GDM1 (cell line): ENCODE results near the gene MUC4.

Experiments used
- DNase-seq: peaks from one replicate; lab custom pipeline; 2025; lab: John Stamatoyannopoulos, UW

MUC4 gene

DNA sequence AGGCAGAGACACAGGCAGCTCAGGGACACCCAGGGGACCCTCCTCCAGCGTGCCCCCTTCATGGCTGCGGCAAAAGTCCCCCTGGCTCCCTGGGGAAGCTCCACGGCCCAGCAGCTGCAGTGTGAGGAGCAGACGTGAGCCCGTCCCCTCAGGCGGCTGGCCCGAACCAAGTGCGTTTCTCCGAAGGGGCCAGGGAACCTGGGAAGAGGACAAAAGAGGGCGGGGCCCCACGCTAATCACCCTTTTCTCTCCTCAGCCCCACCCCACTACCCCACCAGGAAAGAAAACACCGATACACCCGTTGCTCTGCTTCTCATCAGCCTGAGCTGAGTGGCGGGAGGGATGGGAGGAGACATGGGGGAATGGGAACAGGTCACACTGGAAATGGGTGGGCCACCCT is at the start of gene MUC4:
MUC4 (minus strand) TSS at position 174 of the 400 bp plus-strand sequence; CDS start at position 62, 112 bp downstream.
- no peak for DNase-seq

GRCh38 chr3:195860456-195860855 is 48.7 kb upstream of the MUC4 start:
- no peak for DNase-seq

- DNase-seq = no peak
Observed at GRCh38 chr3:195859846-195860411, 48.2 kb upstream of the MUC4 start.

DNA sequence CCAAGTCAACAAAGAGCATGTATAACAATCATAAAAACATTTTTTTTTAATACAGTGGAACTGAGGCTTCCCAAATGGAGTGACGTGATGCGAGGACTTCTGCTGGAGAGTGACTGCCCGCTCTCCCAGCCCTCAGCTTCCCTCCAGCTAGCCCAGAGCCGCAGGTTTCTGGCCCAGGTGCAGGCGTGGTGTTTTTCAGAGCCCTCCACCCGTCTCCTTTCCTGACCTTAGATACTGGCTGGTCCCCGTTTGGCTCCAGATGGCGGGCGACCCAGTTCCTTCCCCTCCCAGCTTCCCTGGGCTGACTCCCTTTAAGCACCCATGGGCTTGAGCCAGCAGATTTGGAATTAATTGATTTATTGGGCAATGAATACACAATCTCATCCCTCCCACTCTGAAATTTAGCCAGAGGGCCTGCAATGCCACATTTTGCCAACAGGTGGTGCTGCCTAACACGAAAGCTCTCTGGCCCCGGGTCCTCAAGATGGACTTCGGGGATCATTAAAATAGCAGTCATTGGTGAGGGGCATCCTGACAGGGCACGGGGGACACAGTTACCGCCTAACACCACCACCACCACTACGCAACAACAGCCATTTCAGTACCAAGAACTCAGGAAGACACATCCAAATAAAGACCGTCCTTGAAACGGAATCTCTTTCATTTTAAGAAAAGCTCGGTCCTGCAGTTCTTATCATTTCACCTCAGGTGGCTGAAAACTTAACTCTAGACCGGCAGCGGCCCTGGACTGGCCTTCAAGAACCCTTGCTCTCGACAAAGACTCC is 47.5 kb upstream of the MUC4 start:
- peak; percentile 19 for DNase-seq

GRCh38 chr3:195856410-195857084 is 44.8 kb upstream of the MUC4 start:
- peak; percentile 76 for DNase-seq

GRCh38 chr3:195855471-195856409 is 44.0 kb upstream of the MUC4 start:
- no peak for DNase-seq

DNA sequence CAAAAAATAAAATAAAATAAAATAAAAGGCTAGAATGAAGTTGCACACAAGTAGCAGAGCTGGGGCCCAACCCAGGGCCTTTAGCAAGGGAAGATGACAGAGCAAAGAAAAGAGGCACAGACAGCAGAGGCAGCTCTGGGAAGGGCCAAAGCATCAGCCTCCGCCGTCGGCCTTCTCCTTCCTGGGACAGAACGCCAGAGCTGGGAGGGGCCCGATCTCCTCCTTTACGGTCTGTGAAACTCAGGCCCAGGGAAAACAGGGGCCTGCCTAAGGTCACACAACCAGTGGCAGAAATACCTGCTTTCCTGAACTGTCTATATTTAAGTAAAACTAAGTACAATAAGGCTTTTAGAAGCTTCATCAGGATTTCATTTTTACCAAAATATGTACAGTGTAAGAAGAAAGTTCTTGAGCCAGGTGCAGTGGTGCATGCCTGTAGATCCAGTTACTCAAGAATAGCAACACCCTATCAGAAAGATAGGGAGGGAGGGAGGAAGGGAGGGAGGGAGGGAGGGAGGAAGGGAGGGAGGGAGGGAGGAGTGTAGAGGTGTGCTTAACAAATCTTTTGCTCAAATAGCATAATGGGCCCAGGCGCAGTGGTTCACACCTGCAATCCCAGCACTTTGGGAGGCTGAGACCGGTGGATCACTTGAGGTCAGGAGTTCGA is 43.0 kb upstream of the MUC4 start:
- no peak for DNase-seq

GRCh38 chr3:195853996-195854395 is 42.3 kb upstream of the MUC4 start:
- DNase-seq = no peak

GRCh38 chr3:195853036-195853435 is 41.3 kb upstream of the MUC4 start:
- no peak for DNase-seq

DNA sequence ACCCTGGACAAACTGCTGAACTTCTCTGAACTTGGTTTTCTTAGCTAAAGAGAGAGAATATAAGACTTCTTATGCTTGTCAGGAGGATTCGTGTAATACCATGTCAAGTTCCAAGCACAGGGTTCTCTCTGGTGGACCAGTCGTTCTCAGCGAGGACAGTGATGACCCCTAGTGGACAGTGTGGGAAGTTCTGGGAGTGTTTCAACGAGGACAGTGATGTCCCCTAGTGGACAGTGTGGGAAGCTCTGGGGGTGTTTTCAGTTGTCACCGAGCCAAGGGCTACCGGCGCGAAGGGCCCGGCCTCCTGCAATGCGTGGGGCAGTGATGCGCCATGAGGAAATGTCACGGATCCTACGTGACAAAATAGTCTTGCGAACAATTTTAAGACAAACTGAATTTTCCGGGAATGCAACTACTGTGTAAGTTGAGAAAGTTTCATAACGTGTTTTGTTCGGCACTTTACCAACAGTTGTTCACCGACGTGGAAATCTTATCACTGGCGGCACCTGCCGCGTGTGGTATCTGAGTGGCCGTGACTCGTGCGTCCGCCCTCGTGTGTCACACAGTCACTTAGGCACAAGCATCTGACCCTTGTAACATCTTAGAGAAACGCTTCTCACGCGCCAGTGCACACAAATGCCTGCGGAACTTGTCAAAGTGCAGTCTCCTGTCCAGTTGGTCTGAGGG is 39.3 kb upstream of the MUC4 start:
- peak; percentile 80 for DNase-seq

GRCh38 chr3:195849322-195850074 is 37.8 kb upstream of the MUC4 start:
- DNase-seq = no peak

DNA sequence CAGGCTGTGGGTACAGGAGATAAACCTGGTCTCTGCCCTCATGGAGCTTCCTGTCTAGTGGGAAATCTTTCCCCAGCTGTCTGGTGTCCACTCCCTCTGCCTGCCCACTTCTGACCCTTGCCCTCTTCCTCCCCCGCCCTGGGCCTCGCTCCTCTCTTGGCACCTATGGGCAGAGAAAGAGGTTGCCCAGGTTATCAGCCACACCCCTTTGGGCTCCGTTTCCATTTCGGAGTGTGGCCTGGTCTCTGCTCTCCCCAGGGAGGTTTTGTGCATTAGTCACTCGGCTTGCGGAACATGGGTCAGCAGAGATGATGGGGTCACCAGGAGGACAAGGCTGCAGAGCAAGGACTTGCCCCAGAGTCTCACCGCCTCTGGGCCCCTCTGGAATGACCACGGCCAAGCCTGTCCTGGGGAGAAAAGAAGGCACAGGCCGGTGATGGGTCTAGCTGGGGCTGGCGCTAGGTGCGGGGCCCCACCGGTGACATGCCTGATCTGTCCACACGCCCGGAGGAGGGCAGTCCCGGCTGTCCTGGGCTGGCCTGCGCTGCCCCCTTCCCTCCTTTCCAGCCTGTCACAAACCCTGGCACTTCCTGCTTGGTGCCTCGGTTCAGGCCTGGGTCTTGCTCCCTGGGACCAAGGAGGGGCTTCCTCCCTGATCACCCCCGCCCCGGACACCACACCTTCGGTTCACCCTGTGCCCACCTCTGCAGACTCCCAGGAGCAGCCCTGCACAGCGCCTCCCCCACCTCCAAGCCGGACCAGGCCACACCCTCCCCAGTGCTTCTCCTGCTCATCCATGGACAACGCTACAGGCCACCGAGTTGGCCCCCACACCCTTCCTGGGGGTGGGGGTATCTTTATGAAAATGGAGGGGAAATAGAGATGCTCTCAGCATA is 35.6 kb upstream of the MUC4 start:
- DNase-seq = no peak

GRCh38 chr3:195845483-195845882 is 33.8 kb upstream of the MUC4 start:
- DNase-seq = no peak

GRCh38 chr3:195844671-195845218 is 33.0 kb upstream of the MUC4 start:
- DNase-seq = no peak

DNA sequence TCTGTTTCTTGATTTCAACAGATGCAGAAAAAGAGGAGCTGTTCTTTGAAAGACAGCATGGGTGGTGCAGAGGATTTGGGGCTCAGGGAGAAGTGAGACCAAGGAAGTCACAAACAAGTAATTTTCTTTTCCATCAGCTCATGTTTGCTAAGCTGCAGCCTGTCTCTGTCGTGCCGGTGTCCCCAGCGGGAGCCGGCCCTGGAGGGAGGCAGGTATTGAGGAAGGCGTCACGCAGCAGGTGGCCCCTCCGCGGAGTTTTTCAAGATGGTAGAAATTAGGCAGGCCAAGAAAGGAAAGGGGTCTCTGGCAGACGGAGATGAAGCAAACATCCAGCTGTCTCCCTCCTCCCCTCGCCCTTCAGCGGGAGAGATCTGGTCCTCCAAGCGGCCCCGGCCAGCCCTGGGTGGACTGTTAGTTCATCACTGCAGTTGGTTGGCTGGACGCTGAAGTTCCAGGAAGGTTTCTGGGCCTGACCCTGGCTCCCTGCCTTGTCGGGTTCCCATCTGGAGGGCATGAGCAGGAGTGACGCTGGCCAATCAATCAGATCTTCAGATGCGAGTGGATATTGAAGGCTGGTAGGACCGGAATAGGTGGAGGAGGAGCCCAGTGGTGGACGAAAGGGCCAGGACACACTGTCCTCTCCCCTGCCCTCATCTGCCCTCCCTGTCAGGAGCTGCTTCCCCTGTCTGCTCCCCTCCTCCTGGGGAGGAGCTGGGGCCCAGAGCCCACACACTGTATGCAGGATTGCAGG is 27.7 kb upstream of the MUC4 start:
- no peak for DNase-seq

DNA sequence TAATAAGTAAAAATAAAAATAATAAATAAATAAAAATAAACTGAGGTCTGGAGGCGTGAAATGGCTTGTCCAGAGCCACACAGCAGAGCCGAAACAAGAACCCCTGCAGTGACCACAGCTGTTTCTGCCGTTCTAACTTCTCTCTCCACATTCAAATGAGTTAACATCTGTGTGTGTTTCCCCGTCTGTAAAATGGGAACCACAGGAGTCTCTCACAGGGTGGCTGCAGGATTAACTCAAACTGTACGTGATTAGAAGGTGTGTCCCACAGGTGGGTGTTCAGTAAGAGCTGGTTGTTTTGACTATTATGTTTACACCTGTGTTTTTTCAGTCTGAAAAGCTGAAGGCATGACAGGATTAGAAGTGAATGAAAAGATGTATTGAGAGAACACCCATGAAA is 27.0 kb upstream of the MUC4 start:
- no peak for DNase-seq

- DNase-seq = no peak
Observed at GRCh38 chr3:195836476-195837135, 24.9 kb upstream of the MUC4 start.

GRCh38 chr3:195835791-195836190 is 24.1 kb upstream of the MUC4 start:
- DNase-seq = no peak
